ENCODE results near the gene FAM180B. TPM values are rescaled to one million over a fixed set of nuclear protein-coding genes. Genes with fewer than 3 reads are reported as not detected.

FAM180B gene
- total and polyA plus RNA-seq, 2 of the 8 experiments (the other 6 are each of a cell fraction or from before 2014, with no cell fraction given) = 0.09 TPM; not detected in 1

DNA sequence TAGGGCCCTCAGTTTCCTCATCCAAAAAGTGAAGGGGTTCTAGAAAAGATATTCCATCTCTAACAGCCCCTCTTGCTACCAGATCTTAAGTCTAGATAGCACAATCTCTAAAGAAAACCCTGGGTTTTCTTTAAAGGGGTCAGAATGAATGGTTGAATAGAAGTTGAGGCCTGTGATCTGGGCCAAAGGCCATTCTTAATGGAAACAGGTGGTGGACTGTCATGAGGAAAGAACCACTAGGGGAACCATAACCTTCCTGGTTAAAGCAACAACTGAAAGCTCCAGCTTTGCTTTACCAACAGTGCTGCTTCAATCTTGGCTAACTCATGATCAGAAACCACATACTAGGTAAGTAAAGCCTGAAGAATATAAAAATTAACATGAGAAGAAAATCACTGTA, 35.4 kb upstream of the FAM180B start:
- ChIA-PET POLR2A (ENCODE audit: partially characterized antibody) (interaction anchor here (0.6 to 5.0 kb wide), 10 partner anchors 11 to 70 kb away, joined by 3 to 65 read pairs (median 10); partner anchors contain the start of genes KBTBD4, NDUFS3 and PTPMT1), CTCF (ENCODE audit: partially characterized antibody) (interaction anchor here (1.0 to 2.3 kb wide), 8 partner anchors 11 to 66 kb away, joined by 3 to 25 read pairs (median 6); no protein-coding TSS in a partner anchor)
- Histone ChIP-seq H3K27ac (ENCODE audit: low read depth, low read length) (no peak overlapping the region), H4K8ac (ENCODE audit: extremely low read depth, insufficient read depth, low read length) (no peak overlapping the region), H3K56ac (replicated peaks; ENCODE audit: insufficient read length, low read depth, low read length) (no peak overlapping the region), H2AK5ac (ENCODE audit: low read depth, low read length) (no peak overlapping the region), H3K23me2 (ENCODE audit: low read depth, low read length) (peaks cover 3% of the 10 kb centered on the region; the same call in 1 of the 2 replicates), H3K9ac (replicated peaks in 1 of 4; ENCODE audit: extremely low read depth in 1 of 4, low read depth in 3 of 4, low read length in 3 of 4) (no peak overlapping the region), H4K91ac (replicated peaks; ENCODE audit: insufficient read length, low read length) (no peak overlapping the region), H3K36me3 (ENCODE audit: control insufficient read depth in 2 of 4, insufficient read depth in 4 of 4, low read length in 3 of 4) (peaks cover 0 to 6% (median 0%) of the 10 kb centered on the region in 4 experiments; a peak in 1 of 8 replicates), H3K4me1 (replicated peaks in 1 of 4; ENCODE audit: control insufficient read depth in 3 of 4, insufficient read depth in 4 of 4, low read length in 3 of 4) (peaks cover 0 to 2% (median 0%) of the 10 kb centered on the region in 4 experiments; a peak in 1 of 7 replicates), H3K9me3 (ENCODE audit: insufficient read depth in 2 of 2, low read depth in 1 of 2, low read length in 1 of 2) (no peaks in the 10 kb centered on the region), H4K20me1 (replicated peaks in 1 of 2; ENCODE audit: control insufficient read depth in 1 of 2, insufficient read depth in 2 of 2, low read length in 2 of 2) (peaks cover 13 to 19% of the 10 kb centered on the region in 2 experiments), H2BK5ac (ENCODE audit: low read depth, low read length) (no peak overlapping the region), H3K4ac (replicated peaks; ENCODE audit: insufficient read length, low read depth, low read length) (no peak overlapping the region), H2AFZ (ENCODE audit: low read length) (no peak overlapping the region), H2BK12ac (ENCODE audit: low read depth, low read length) (no peak overlapping the region), H3K18ac (ENCODE audit: extremely low read depth, low read length) (no peak overlapping the region), H3K27me3 (replicated peaks in 1 of 4; ENCODE audit: control insufficient read depth in 3 of 4, extremely low read depth in 1 of 4, insufficient read depth in 3 of 4, low read length in 3 of 4) (no peaks in the 10 kb centered on the region), H3K4me2 (ENCODE audit: insufficient read depth in 1 of 2, low read depth in 2 of 2, low read length in 2 of 2) (peak overlapping the region; percentile 73 to 85), H2BK15ac (ENCODE audit: low read length) (no peak overlapping the region), H4K5ac (ENCODE audit: insufficient read length, low read depth, low read length) (no peak overlapping the region), H2BK20ac (ENCODE audit: low read length) (no peak overlapping the region), H3K79me1 (ENCODE audit: low read depth, low read length) (no peaks in the 10 kb centered on the region), H3K79me2 (ENCODE audit: control insufficient read depth in 1 of 2, insufficient read depth in 2 of 2, low read length in 2 of 2) (peaks cover 49 to 66% of the 10 kb centered on the region in 2 experiments), H3K4me3 (ENCODE audit: extremely low read depth in 1 of 4, insufficient read depth in 2 of 4, low read depth in 3 of 4, low read length in 4 of 4) (peak overlapping the region in 2 of 4 experiments; percentile 83 to 96; a peak in 3 of 8 replicates), H2BK120ac (replicated peaks; ENCODE audit: low read depth, low read length) (no peak overlapping the region), H3K14ac (ENCODE audit: insufficient read length) (no peak overlapping the region), H3K23ac (ENCODE audit: insufficient read length) (no peak overlapping the region)
- no peak for DNase-seq (ENCODE audit: low read depth in 1 of 2, low spot score in 2 of 2)
- TF ChIP-seq, protein P1, sequence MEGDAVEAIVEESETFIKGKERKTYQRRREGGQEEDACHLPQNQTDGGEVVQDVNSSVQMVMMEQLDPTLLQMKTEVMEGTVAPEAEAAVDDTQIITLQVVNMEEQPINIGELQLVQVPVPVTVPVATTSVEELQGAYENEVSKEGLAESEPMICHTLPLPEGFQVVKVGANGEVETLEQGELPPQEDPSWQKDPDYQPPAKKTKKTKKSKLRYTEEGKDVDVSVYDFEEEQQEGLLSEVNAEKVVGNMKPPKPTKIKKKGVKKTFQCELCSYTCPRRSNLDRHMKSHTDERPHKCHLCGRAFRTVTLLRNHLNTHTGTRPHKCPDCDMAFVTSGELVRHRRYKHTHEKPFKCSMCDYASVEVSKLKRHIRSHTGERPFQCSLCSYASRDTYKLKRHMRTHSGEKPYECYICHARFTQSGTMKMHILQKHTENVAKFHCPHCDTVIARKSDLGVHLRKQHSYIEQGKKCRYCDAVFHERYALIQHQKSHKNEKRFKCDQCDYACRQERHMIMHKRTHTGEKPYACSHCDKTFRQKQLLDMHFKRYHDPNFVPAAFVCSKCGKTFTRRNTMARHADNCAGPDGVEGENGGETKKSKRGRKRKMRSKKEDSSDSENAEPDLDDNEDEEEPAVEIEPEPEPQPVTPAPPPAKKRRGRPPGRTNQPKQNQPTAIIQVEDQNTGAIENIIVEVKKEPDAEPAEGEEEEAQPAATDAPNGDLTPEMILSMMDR (IDR thresholded peaks at IDR 0.05; ENCODE audit: control extremely low read depth in 1 of 3, insufficient read depth in 1 of 3, low read depth in 1 of 3, low read length in 3 of 3) = peak in 2 of 3 experiments; percentile 33 to 53; a peak in 3 of 4 replicates
- TF ChIP-seq RAD21 (IDR thresholded peaks at IDR 0.05 in 1 of 2, conservative IDR thresholded peaks at IDR 0.05 in 1 of 2; ENCODE audit: low read depth in 2 of 2, low read length in 2 of 2) (peak; percentile 11 to 37; a peak in 2 of 4 replicates), JUN (IDR thresholded peaks at IDR 0.05; ENCODE audit: low read depth, low read length) (no peak), YY1 (IDR thresholded peaks at IDR 0.05; ENCODE audit: low read depth, low read length) (peak; percentile 20; the same call in 1 of the 2 replicates), CREB1 (IDR thresholded peaks at IDR 0.05) (no peak), POU5F1 (IDR thresholded peaks at IDR 0.05; ENCODE audit: low read depth, low read length) (no peak), SIN3A (conservative IDR thresholded peaks at IDR 0.05 in 1 of 2, IDR thresholded peaks at IDR 0.05 in 1 of 2; ENCODE audit: low read depth in 1 of 2, low read length in 2 of 2) (peak; percentile 81 to 85; a peak in 3 of 4 replicates)
- TF ChIP-seq, protein P2, sequence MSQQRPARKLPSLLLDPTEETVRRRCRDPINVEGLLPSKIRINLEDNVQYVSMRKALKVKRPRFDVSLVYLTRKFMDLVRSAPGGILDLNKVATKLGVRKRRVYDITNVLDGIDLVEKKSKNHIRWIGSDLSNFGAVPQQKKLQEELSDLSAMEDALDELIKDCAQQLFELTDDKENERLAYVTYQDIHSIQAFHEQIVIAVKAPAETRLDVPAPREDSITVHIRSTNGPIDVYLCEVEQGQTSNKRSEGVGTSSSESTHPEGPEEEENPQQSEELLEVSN (IDR thresholded peaks at IDR 0.05) = no peak
- FAIRE-seq = peak; percentile 13
